Activated T-helper 17 cell treated with anti-CD3 and anti-CD28 coated beads, Interleukin-2, amount 50 U/mL, for 72 hours (primary cell): ENCODE measurements around the gene GDF3. TPM values are rescaled to one million over a fixed set of nuclear protein-coding genes. Genes with fewer than 3 reads are reported as not detected.
"Not testable (repeated sequence)": the region's sequence is repeated elsewhere in the genome, so short reads cannot be mapped to it uniquely, and the experiment has no call there.

Source experiments
- ATAC-seq: fragments of 150-1000 bp; cut with Tn5 transposase; replicated peaks from 2 replicates; pipeline ENCODE4 v1.10.0; 2021; ENCODE audit warnings: mild to moderate bottlenecking, moderate library complexity
- H3K27ac Mint-ChIP-seq: one replicate; pipeline ENCODE4 v1.8.0; 2022; ENCODE audit warnings: mixed read lengths
- H3K27me3 Mint-ChIP-seq: one replicate; pipeline ENCODE4 v1.8.0; 2022; ENCODE audit warnings: mixed read lengths
- H3K36me3 Mint-ChIP-seq: one replicate; pipeline ENCODE4 v1.8.0; 2022; ENCODE audit warnings: low read depth, mild to moderate bottlenecking, mixed read lengths
- H3K4me1 Mint-ChIP-seq: one replicate; pipeline ENCODE4 v1.8.0; 2022; ENCODE audit warnings: mixed read lengths
- H3K4me3 Mint-ChIP-seq: one replicate; pipeline ENCODE4 v1.8.0; 2022; ENCODE audit warnings: mild to moderate bottlenecking, mixed read lengths
- H3K9me3 Mint-ChIP-seq: one replicate; pipeline ENCODE4 v1.8.0; 2022; ENCODE audit warnings: mixed read lengths
- total RNA-seq, 2 donors: library from RNA; stranded (reverse); gene quantifications; one replicate each; pipeline ENCODE4 v1.2.3, GENCODE V29; 2022

The GDF3 gene
- total RNA-seq, 2 donors from 2014 or later = not detected

- Mint-ChIP-seq H3K36me3 (no peaks in the 10 kb centered on the region), H3K27me3 (peaks cover 18% of the 10 kb centered on the region), H3K27ac (no peak overlapping the region), H3K4me3 (no peak overlapping the region), H3K4me1 (no peaks in the 10 kb centered on the region), H3K9me3 (no peaks in the 10 kb centered on the region)
- no peak for ATAC-seq
Observed at GRCh38 chr12:7693793-7694192, 1.8 kb downstream of the GDF3 start.

GRCh38 chr12:7681535-7681934 lies 14.0 kb downstream of the GDF3 start:
- Mint-ChIP-seq H3K4me3 (no peak overlapping the region), H3K27ac (no peak overlapping the region), H3K36me3 (no peaks in the 10 kb centered on the region), H3K4me1 (peaks cover 3% of the 10 kb centered on the region), H3K27me3 (no peaks in the 10 kb centered on the region), H3K9me3 (no peaks in the 10 kb centered on the region)
- no peak for ATAC-seq

- ATAC-seq = no peak
- Mint-ChIP-seq H3K36me3 (no peaks in the 10 kb centered on the region), H3K4me1 (peaks cover 3% of the 10 kb centered on the region), H3K9me3 (no peaks in the 10 kb centered on the region), H3K27me3 (peaks cover 7% of the 10 kb centered on the region), H3K4me3 (no peak overlapping the region), H3K27ac (no peak overlapping the region)
Observed at GRCh38 chr12:7679251-7680045, 16.1 kb downstream of the GDF3 start.

GRCh38 chr12:7678744-7679143 lies 16.8 kb downstream of the GDF3 start:
- no peaks in the 10 kb centered on the region for H3K36me3 Mint-ChIP-seq
- ATAC-seq = no peak
- no peaks in the 10 kb centered on the region for H3K9me3 Mint-ChIP-seq
- H3K4me3 Mint-ChIP-seq = no peak overlapping the region
- peaks cover 7% of the 10 kb centered on the region for H3K27me3 Mint-ChIP-seq
- peaks cover 3% of the 10 kb centered on the region for H3K4me1 Mint-ChIP-seq
- no peak overlapping the region for H3K27ac Mint-ChIP-seq

GRCh38 chr12:7677432-7677888 lies 18.1 kb downstream of the GDF3 start:
- H3K4me1 Mint-ChIP-seq, H3K4me3 Mint-ChIP-seq, H3K36me3 Mint-ChIP-seq, H3K27ac Mint-ChIP-seq, H3K9me3 Mint-ChIP-seq, H3K27me3 Mint-ChIP-seq: not testable (repeated sequence)
- peak; percentile 94 for ATAC-seq

- H3K36me3 Mint-ChIP-seq, H3K27me3 Mint-ChIP-seq, H3K4me3 Mint-ChIP-seq, H3K4me1 Mint-ChIP-seq, H3K9me3 Mint-ChIP-seq, ATAC-seq, H3K27ac Mint-ChIP-seq: not testable (repeated sequence)
Observed at GRCh38 chr12:7675455-7675854, 20.1 kb downstream of the GDF3 start.

GRCh38 chr12:7668171-7668570 lies 27.4 kb downstream of the GDF3 start:
- no peak overlapping the region for H3K4me3 Mint-ChIP-seq
- no peaks in the 10 kb centered on the region for H3K4me1 Mint-ChIP-seq
- no peak overlapping the region for H3K27ac Mint-ChIP-seq
- H3K27me3 Mint-ChIP-seq = no peaks in the 10 kb centered on the region
- H3K9me3 Mint-ChIP-seq = no peaks in the 10 kb centered on the region
- H3K36me3 Mint-ChIP-seq = no peaks in the 10 kb centered on the region
- no peak for ATAC-seq

- no peaks in the 10 kb centered on the region for H3K4me1 Mint-ChIP-seq
- H3K27me3 Mint-ChIP-seq = no peaks in the 10 kb centered on the region
- H3K27ac Mint-ChIP-seq = no peak overlapping the region
- no peaks in the 10 kb centered on the region for H3K9me3 Mint-ChIP-seq
- no peaks in the 10 kb centered on the region for H3K36me3 Mint-ChIP-seq
- H3K4me3 Mint-ChIP-seq = no peak overlapping the region
- ATAC-seq = no peak
Observed at GRCh38 chr12:7667125-7667524, 28.4 kb downstream of the GDF3 start.

GRCh38 chr12:7666595-7666994 lies 29.0 kb downstream of the GDF3 start:
- H3K27me3 Mint-ChIP-seq = no peaks in the 10 kb centered on the region
- H3K36me3 Mint-ChIP-seq = no peaks in the 10 kb centered on the region
- ATAC-seq = no peak
- H3K9me3 Mint-ChIP-seq = no peaks in the 10 kb centered on the region
- H3K27ac Mint-ChIP-seq = no peak overlapping the region
- no peaks in the 10 kb centered on the region for H3K4me1 Mint-ChIP-seq
- H3K4me3 Mint-ChIP-seq = no peak overlapping the region

- Mint-ChIP-seq H3K9me3 (no peaks in the 10 kb centered on the region), H3K27ac (no peak overlapping the region), H3K27me3 (no peaks in the 10 kb centered on the region), H3K4me1 (no peaks in the 10 kb centered on the region), H3K4me3 (no peak overlapping the region), H3K36me3 (no peaks in the 10 kb centered on the region)
- no peak for ATAC-seq
Observed at GRCh38 chr12:7661741-7662140, 33.8 kb downstream of the GDF3 start.

- peaks cover 16% of the 10 kb centered on the region for H3K27me3 Mint-ChIP-seq
- H3K9me3 Mint-ChIP-seq = no peaks in the 10 kb centered on the region
- no peak overlapping the region for H3K4me3 Mint-ChIP-seq
- no peak for ATAC-seq
- H3K36me3 Mint-ChIP-seq = no peaks in the 10 kb centered on the region
- no peak overlapping the region for H3K27ac Mint-ChIP-seq
- H3K4me1 Mint-ChIP-seq = no peaks in the 10 kb centered on the region
Observed at GRCh38 chr12:7656121-7656520, 39.5 kb downstream of the GDF3 start.

- peaks cover 11% of the 10 kb centered on the region for H3K27me3 Mint-ChIP-seq
- no peaks in the 10 kb centered on the region for H3K4me1 Mint-ChIP-seq
- H3K9me3 Mint-ChIP-seq = no peaks in the 10 kb centered on the region
- no peaks in the 10 kb centered on the region for H3K36me3 Mint-ChIP-seq
- no peak overlapping the region for H3K4me3 Mint-ChIP-seq
- no peak for ATAC-seq
- H3K27ac Mint-ChIP-seq = no peak overlapping the region
Observed at GRCh38 chr12:7650091-7650490, 45.5 kb downstream of the GDF3 start.

- Mint-ChIP-seq H3K4me3 (no peak overlapping the region), H3K9me3 (no peaks in the 10 kb centered on the region), H3K36me3 (no peaks in the 10 kb centered on the region), H3K27ac (no peak overlapping the region), H3K27me3 (no peaks in the 10 kb centered on the region), H3K4me1 (no peaks in the 10 kb centered on the region)
- ATAC-seq = peak; percentile 79
Observed at GRCh38 chr12:7647071-7647470, 48.5 kb downstream of the GDF3 start.

GRCh38 chr12:7646178-7646475 lies 49.4 kb downstream of the GDF3 start:
- no peak overlapping the region for H3K4me3 Mint-ChIP-seq
- no peak overlapping the region for H3K27ac Mint-ChIP-seq
- H3K27me3 Mint-ChIP-seq = no peaks in the 10 kb centered on the region
- no peak for ATAC-seq
- H3K36me3 Mint-ChIP-seq = no peaks in the 10 kb centered on the region
- H3K9me3 Mint-ChIP-seq = no peaks in the 10 kb centered on the region
- no peaks in the 10 kb centered on the region for H3K4me1 Mint-ChIP-seq

GRCh38 chr12:7645395-7646177 lies 50.0 kb downstream of the GDF3 start:
- Mint-ChIP-seq H3K27me3 (no peaks in the 10 kb centered on the region), H3K9me3 (no peaks in the 10 kb centered on the region), H3K4me3 (no peak overlapping the region), H3K36me3 (no peaks in the 10 kb centered on the region), H3K4me1 (peaks cover 5% of the 10 kb centered on the region), H3K27ac (no peak overlapping the region)
- ATAC-seq = no peak
